Measurements from ENCODE around the gene TCTA.

DNA sequence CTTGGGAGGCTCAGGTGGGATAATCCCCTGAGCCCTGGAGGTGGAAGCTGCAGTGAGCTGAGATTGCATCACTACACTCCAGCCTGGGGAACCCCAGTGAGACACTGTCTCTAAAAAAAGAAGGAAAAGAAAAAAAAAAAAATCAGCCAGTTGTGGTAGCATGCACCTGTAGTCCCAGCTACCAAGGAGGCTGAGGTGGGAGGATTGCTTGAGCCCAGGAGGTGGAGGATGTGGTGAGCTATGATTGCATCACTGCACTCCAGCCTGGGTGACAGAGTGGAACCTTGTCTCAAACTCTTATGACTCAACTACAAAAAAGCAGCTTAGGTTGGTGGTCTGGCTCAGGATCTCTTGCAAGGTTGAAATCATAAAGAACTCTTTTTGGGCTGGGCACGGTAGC lies 34.7 kb upstream of the TCTA start:
- TF ChIP-seq REST (IDR thresholded peaks at IDR 0.05; ENCODE audit: low read depth) (no peak), RAD21 (IDR thresholded peaks at IDR 0.05; ENCODE audit: low read depth) (no peak), CEBPB (IDR thresholded peaks at IDR 0.05) (no peak; the same call in 1 of the 2 replicates), EP300 (IDR thresholded peaks at IDR 0.05; ENCODE audit: borderline replicate concordance) (no peak), YY1 (IDR thresholded peaks at IDR 0.05; ENCODE audit: low read depth) (no peak), EGR1 (IDR thresholded peaks at IDR 0.05) (no peak), TAF1 (IDR thresholded peaks at IDR 0.05; ENCODE audit: low read depth) (no peak), CREB1 (IDR thresholded peaks at IDR 0.05; ENCODE audit: low read depth) (no peak), TCF12 (IDR thresholded peaks at IDR 0.05; ENCODE audit: low read depth) (no peak)

Data from Ishikawa (cell line).